GM21526 (cell line): Measurements from ENCODE around the gene ATP2C2.
"Not testable (repeated sequence)": the region's sequence is repeated elsewhere in the genome, so short reads cannot be mapped to it uniquely, and the experiment has no call there.

Experiments used
- ATAC-seq: cut with Tn5 transposase; IDR thresholded peaks from one replicate; pipeline ENCODE4 v1.9.1; 2021; ENCODE audit warnings: moderate library complexity; ENCODE audit not compliant: unreplicated experiment, low FRiP score

The ATP2C2 gene

DNA sequence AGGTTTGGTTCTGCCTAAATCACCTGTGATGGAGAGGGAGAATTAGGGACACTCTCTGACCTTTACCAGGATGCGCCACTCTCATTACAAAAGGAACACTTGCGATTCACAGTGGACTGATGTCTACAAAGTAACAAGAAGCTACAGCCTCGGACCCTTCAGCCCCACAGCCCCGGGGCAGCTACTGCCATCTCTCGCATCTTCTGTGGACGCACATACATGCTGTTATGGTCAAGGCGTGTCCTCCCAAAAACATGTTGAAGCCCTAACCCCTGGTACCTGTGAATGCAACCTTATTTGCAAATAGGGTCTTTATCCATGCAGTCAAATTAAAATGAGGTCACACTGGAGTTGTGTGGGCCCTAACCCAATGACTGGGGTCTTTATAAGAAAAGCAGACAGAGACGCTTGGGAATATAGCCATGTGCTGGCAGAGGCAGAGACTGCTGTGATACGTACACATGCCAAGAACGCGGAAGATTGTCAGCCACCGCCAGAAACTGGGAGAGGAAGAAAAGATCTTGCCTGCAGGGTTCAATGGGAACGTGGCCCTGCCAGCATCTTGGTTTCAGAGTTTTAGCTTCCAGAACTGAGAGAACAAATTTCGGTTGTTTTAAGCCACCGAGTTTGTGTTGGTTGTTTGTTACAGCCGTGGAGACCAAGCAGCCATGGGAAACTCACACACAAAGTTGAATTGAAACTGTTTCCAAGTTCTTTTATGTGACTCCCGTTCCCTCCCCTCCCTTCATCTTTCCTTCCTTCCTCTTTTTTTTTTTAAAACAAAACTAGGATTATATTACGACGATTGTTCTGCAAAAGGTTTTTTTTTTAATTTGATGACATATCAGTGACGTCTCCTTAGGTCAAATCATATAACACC lies 23.1 kb downstream of the ATP2C2 start:
- no peak for ATAC-seq

GRCh38 chr16:84392031-84392360 lies 23.7 kb downstream of the ATP2C2 start:
- no peak for ATAC-seq

DNA sequence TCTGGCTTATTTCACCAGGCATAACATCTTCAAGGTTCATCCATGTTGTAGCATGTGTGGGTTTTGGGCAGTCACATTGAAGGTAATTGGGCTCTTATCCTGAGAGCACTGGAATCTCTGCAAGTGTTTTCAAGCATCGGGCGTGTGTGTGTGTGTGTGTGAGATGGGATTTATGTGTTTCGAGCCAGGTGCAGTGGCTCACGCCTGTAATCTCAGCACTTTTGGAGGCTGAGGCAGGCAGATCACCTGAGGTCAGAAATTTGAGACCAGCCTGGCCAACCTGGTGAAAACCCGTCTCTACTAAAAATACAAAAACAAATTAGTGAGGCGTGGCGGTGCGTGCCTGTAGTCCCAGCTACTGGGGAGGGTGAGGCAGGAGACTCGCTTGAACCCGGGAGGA lies 27.7 kb downstream of the ATP2C2 start:
- ATAC-seq = not testable (repeated sequence)

GRCh38 chr16:84396537-84397008 lies 28.2 kb downstream of the ATP2C2 start:
- no peak for ATAC-seq

- ATAC-seq = no peak
These were observed 28.8 kb downstream of the ATP2C2 start for GRCh38 chr16:84397090-84397489.

- ATAC-seq = no peak
These were observed 30.4 kb downstream of the ATP2C2 start for GRCh38 chr16:84398701-84399100.

DNA sequence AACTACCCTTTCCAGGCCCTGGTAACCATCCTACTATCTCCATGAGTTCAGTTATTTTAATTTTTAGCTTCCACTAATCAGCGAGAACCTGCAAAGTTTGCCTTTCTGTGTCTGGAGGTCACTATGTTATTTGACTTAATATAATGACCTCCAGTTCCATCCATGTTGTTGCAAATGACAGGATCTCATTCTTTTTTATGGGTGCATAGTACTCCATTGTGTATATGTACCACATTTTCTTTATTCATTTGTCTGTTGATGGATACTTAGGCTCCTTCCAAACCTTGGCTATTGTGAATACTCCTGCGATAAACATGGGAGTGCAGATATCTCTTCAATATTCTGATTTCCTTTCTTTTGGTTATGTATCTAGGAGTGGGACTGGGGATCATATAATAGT lies 31.6 kb downstream of the ATP2C2 start:
- not testable (repeated sequence) for ATAC-seq

- ATAC-seq = not testable (repeated sequence)
These were observed 35.1 kb downstream of the ATP2C2 start for GRCh38 chr16:84403435-84403834.

DNA sequence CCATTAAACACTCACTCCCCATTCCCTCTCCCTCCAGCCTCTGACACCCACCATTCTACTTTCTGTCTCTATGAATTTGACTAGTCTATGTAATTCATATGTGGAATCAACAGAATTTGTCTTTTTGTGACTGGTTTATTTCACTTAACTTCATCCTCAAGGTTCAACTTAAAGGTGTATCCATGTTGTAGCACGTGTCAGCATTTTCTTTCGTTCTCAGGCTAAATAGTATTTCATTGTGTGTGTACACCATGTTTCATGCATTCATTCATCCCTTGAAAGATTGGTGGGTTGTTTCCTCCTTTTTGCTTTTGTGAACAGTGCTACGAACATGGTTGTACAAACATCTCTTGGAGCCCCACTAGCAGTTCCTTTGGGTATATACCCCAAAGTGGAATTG lies 36.0 kb downstream of the ATP2C2 start:
- no peak for ATAC-seq

GRCh38 chr16:84404936-84405639 lies 36.8 kb downstream of the ATP2C2 start:
- no peak for ATAC-seq

- ATAC-seq = no peak
These were observed 37.9 kb downstream of the ATP2C2 start for GRCh38 chr16:84406006-84406963.

DNA sequence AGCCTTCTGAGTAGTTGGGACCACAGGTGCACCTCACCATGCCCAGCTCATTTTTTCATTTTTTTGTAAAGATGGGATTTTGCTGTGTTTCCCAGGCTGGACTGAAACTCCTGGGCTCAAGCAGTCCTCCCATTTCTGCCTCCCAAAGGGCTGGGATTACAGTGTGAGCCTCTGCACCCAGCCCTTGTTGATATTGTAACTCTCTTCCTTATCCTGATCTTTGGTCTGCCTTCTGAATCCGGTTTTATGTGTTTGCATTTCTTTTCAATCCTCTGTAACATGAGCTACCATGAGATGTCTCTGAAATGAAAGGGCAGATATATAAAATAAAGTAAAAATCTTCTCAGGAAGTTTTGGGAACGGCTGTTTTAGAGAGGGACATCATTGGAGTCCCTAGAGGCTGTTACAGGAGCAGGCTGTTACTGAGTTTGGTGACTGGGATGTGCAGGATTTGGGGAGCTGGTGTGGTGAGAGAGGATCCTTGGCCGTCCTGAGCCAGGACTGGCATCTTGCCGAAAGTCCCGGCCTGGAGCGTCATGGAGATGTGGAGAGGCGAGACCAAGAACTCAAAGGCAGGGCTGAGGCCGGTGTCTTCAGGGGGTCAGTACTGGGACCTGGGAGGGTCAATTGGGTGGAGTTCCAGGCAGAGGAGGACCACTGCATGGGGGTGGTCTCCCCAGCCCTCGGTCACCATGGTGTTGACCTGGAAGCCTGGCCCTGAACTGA lies 39.4 kb downstream of the ATP2C2 start:
- ATAC-seq = no peak

GRCh38 chr16:84408314-84408690 lies 40.0 kb downstream of the ATP2C2 start:
- no peak for ATAC-seq

GRCh38 chr16:84408856-84409255 lies 40.5 kb downstream of the ATP2C2 start:
- no peak for ATAC-seq

GRCh38 chr16:84410361-84411138 lies 42.2 kb downstream of the ATP2C2 start:
- no peak for ATAC-seq

DNA sequence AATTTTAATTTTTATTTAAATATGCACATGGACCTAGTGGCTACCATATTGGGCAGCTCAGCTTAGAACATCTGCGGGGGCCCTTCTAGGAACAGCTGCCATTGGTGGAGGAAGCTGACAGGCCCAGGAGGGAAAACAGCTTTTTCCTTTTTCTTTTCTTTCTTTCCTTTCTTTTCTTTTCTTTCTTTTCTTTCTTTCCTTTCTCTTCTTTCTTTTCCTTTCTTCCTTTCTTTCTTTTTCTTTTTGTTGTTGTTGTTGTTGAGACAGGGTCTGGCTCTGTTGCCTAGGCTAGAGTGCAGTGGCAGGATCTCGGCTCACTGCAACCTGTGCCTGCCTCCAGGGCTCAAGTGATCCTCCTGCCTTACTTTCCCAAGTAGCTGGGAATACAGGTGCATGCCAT lies 43.4 kb downstream of the ATP2C2 start:
- no peak for ATAC-seq

DNA sequence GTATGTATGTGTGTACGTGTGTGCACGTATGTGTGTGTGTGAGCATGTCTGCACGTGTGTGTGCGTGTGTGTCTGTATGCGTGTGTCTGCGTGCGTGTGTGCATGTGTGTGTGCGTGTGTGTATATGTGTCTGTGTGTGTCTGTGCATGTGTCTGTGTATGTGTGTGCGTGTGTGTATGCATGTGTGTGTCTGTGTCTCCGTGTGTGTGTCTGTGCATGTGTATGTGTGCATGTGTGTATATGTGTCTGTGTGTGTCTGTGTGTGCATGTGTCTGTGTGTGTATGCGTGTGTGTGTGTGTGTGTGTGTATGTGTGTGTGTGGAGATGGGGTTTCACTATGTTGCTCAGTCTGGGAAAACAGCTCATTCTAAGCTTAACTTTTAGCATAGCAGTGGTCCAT lies 43.9 kb downstream of the ATP2C2 start:
- no peak for ATAC-seq

GRCh38 chr16:84413244-84414004 lies 45.1 kb downstream of the ATP2C2 start:
- no peak for ATAC-seq
